H1 (cell line): Measurements from ENCODE around the gene IFT20. TPM values are rescaled to one million over a fixed set of nuclear protein-coding genes. Genes with fewer than 3 reads are reported as not detected.

Experiments
- CTCF ChIA-PET: fragments of 300-600 bp; sonication (Branson Sonifier 250); formaldehyde crosslinking; loops from one replicate; lab custom pipeline; 2021; ENCODE audit not compliant: partially characterized antibody; lab: Charles Lee
- POLR2A ChIA-PET: fragments of 300-600 bp; sonication (Branson Sonifier 250); formaldehyde crosslinking; loops from one replicate; lab custom pipeline; 2021; ENCODE audit warnings: inconsistent platforms; ENCODE audit not compliant: partially characterized antibody; lab: Charles Lee
- DNase-seq, 2 experiments: peaks; one replicate each; pipeline versions ENCODE4 v3.0.0 to v3.0.0-alpha.2; 2010 to 2022; ENCODE audit warnings: low spot score in 2 of 2, low read depth in 1 of 2, mixed read lengths in 1 of 2
- FAIRE-seq: peaks from 2 replicates; lab custom pipeline; 2011; peaks lifted over from hg19 to GRCh38; lab: Jason Lieb, UNC
- H2AFZ ChIP-seq: 2 replicates; pipeline ENCODE4 v1.8.1; 2012; ENCODE audit warnings: low read length, inconsistent platforms
- H2AK5ac ChIP-seq: 2 replicates; pipeline ENCODE4 v1.6.1; 2013; ENCODE audit warnings: low read depth, low read length
- H2BK120ac ChIP-seq: replicated peaks from 2 replicates; pipeline ENCODE3; 2013; ENCODE audit warnings: low read depth, low read length, inconsistent platforms
- H2BK12ac ChIP-seq: 2 replicates; pipeline ENCODE4 v1.6.1; 2013; ENCODE audit warnings: low read depth, low read length
- H2BK15ac ChIP-seq: 2 replicates; pipeline ENCODE4 v1.6.1; 2013; ENCODE audit warnings: low read length
- H2BK20ac ChIP-seq: 2 replicates; pipeline ENCODE4 v1.6.1; 2013; ENCODE audit warnings: low read length
- H2BK5ac ChIP-seq: 2 replicates; pipeline ENCODE4 v1.6.1; 2013; ENCODE audit warnings: low read depth, low read length
- H3K14ac ChIP-seq: 2 replicates; pipeline ENCODE4 v1.6.1; 2013; ENCODE audit warnings: inconsistent platforms; ENCODE audit not compliant: insufficient read length
- H3K18ac ChIP-seq: 2 replicates; pipeline ENCODE4 v1.6.1; 2013; ENCODE audit warnings: low read length; ENCODE audit errors: extremely low read depth
- H3K23ac ChIP-seq: 2 replicates; pipeline ENCODE4 v1.6.1; 2013; ENCODE audit warnings: inconsistent platforms; ENCODE audit not compliant: insufficient read length
- H3K23me2 ChIP-seq: 2 replicates; pipeline ENCODE4 v1.6.1; 2013; ENCODE audit warnings: low read depth, low read length
- H3K27ac ChIP-seq: 2 replicates; pipeline ENCODE4 v1.6.1; 2011; ENCODE audit warnings: low read depth, low read length, inconsistent platforms
- H3K27me3 ChIP-seq, 4 experiments: replicated peaks in 1 of 4; 1 replicate in 1 of 4; 2 replicates in 3 of 4; pipeline versions ENCODE4 v1.6.1 to v1.8.1; 2011 to 2013; ENCODE audit warnings: low read length in 3 of 4, mild to moderate bottlenecking in 3 of 4, inconsistent platforms in 2 of 4, mixed read lengths in 2 of 4, moderate library complexity in 1 of 4; ENCODE audit not compliant: control insufficient read depth in 3 of 4, insufficient read depth in 3 of 4; ENCODE audit errors: extremely low read depth in 1 of 4
- H3K36me3 ChIP-seq, 4 experiments: 2 replicates each; pipeline versions ENCODE4 v1.6.1 to v1.8.1; 2011 to 2013; ENCODE audit warnings: mild to moderate bottlenecking in 4 of 4, low read length in 3 of 4, moderate library complexity in 2 of 4, control low read depth in 1 of 4, inconsistent platforms in 1 of 4; ENCODE audit not compliant: insufficient read depth in 4 of 4, control insufficient read depth in 2 of 4
- H3K4ac ChIP-seq: replicated peaks from 2 replicates; pipeline ENCODE3; 2013; ENCODE audit warnings: low read length, low read depth, mixed read lengths, inconsistent platforms; ENCODE audit not compliant: insufficient read length
- H3K4me1 ChIP-seq, 4 experiments: replicated peaks in 1 of 4; 1 replicate in 1 of 4; 2 replicates in 3 of 4; pipeline versions ENCODE4 v1.6.1 to v1.8.1; 2011 to 2013; ENCODE audit warnings: low read length in 3 of 4, inconsistent platforms in 2 of 4, mixed read lengths in 1 of 4; ENCODE audit not compliant: insufficient read depth in 4 of 4, control insufficient read depth in 3 of 4
- H3K4me2 ChIP-seq, 2 experiments: 2 replicates each; pipeline versions ENCODE4 v1.6.1 to v1.8.1; 2011 to 2013; ENCODE audit warnings: low read depth in 2 of 2, low read length in 2 of 2, control low read depth in 1 of 2, inconsistent platforms in 1 of 2, mild to moderate bottlenecking in 1 of 2; ENCODE audit not compliant: insufficient read depth in 1 of 2
- H3K4me3 ChIP-seq, 4 experiments: fragments of 200-600, 300-600 bp in 1 of 4; sonication (generic), shearing (Covaris generic), sonication (Bioruptor Twin) in 1 of 4; 2 replicates each; pipeline versions ENCODE4 v1.5.1 to v1.8.1; 2011 to 2016; ENCODE audit warnings: low read length in 4 of 4, low read depth in 3 of 4, control low read depth in 2 of 4, inconsistent platforms in 2 of 4, mild to moderate bottlenecking in 2 of 4, mixed read lengths in 1 of 4, moderate library complexity in 1 of 4; ENCODE audit not compliant: insufficient read depth in 2 of 4; ENCODE audit errors: extremely low read depth in 1 of 4
- H3K56ac ChIP-seq: replicated peaks from 2 replicates; pipeline ENCODE3; 2013; ENCODE audit warnings: low read depth, mild to moderate bottlenecking, mixed read lengths, low read length, inconsistent platforms; ENCODE audit not compliant: insufficient read length
- H3K79me1 ChIP-seq: 2 replicates; pipeline ENCODE4 v1.6.1; 2013; ENCODE audit warnings: low read depth, low read length, control low read depth
- H3K79me2 ChIP-seq, 2 experiments: 2 replicates each; pipeline versions ENCODE4 v1.6.1 to v1.8.1; 2012 to 2013; ENCODE audit warnings: low read length in 2 of 2, mild to moderate bottlenecking in 2 of 2, inconsistent platforms in 1 of 2; ENCODE audit not compliant: insufficient read depth in 2 of 2, control insufficient read depth in 1 of 2
- H3K9ac ChIP-seq, 4 experiments: replicated peaks in 1 of 4; 1 replicate in 1 of 4; 2 replicates in 3 of 4; pipeline versions ENCODE4 v1.6.1 to v1.8.1; 2011 to 2013; ENCODE audit warnings: low read depth in 3 of 4, low read length in 3 of 4, control low read depth in 2 of 4, mild to moderate bottlenecking in 2 of 4, moderate library complexity in 2 of 4, inconsistent platforms in 1 of 4; ENCODE audit errors: extremely low read depth in 1 of 4
- H3K9me3 ChIP-seq, 2 experiments: 2 replicates each; pipeline versions ENCODE4 v1.6.1 to v1.8.1; 2012 to 2013; ENCODE audit warnings: mild to moderate bottlenecking in 2 of 2, moderate library complexity in 2 of 2, control low read depth in 1 of 2, inconsistent platforms in 1 of 2, low read depth in 1 of 2, low read length in 1 of 2, mixed read lengths in 1 of 2; ENCODE audit not compliant: insufficient read depth in 2 of 2
- H4K20me1 ChIP-seq, 2 experiments: replicated peaks in 1 of 2; 2 replicates each; pipeline versions ENCODE3 to v1.8.1; 2011 to 2013; ENCODE audit warnings: inconsistent platforms in 2 of 2, low read length in 2 of 2, mild to moderate bottlenecking in 1 of 2; ENCODE audit not compliant: insufficient read depth in 2 of 2, control insufficient read depth in 1 of 2
- H4K5ac ChIP-seq: 2 replicates; pipeline ENCODE4 v1.6.1; 2013; ENCODE audit warnings: low read length, low read depth, mixed read lengths, inconsistent platforms; ENCODE audit not compliant: insufficient read length
- H4K8ac ChIP-seq: 2 replicates; pipeline ENCODE4 v1.8.0; 2013; ENCODE audit warnings: mild to moderate bottlenecking, moderate library complexity, low read length, inconsistent platforms; ENCODE audit not compliant: insufficient read depth; ENCODE audit errors: extremely low read depth
- H4K91ac ChIP-seq: replicated peaks from 2 replicates; pipeline ENCODE3; 2013; ENCODE audit warnings: low read length, mixed read lengths, inconsistent platforms; ENCODE audit not compliant: insufficient read length
- CTCF ChIP-seq, 3 experiments: IDR thresholded peaks; 1 replicate in 2 of 3; 2 replicates in 1 of 3; pipeline versions ENCODE4 v1.5.1 to v1.6.1; 2011; ENCODE audit warnings: low read length in 3 of 3, mild to moderate bottlenecking in 3 of 3, inconsistent platforms in 2 of 3, low read depth in 1 of 3, moderate library complexity in 1 of 3; ENCODE audit not compliant: insufficient read depth in 1 of 3; ENCODE audit errors: control extremely low read depth in 1 of 3
- EZH2 ChIP-seq: fragments of 200-600 bp; sonication (generic); IDR thresholded peaks from 2 replicates; pipeline ENCODE4 v1.7.1; 2012; ENCODE audit warnings: low read depth, mild to moderate bottlenecking, moderate library complexity, low read length, inconsistent platforms; ENCODE audit not compliant: severe bottlenecking
- KDM4A ChIP-seq: IDR thresholded peaks from one replicate; pipeline ENCODE4 v1.7.1; 2012; ENCODE audit warnings: low read depth, mild to moderate bottlenecking, moderate library complexity, low read length, inconsistent platforms; ENCODE audit not compliant: severe bottlenecking
- TAF1 ChIP-seq: IDR thresholded peaks from 2 replicates; pipeline ENCODE4 v1.6.1; 2011; ENCODE audit warnings: mild to moderate bottlenecking, low read depth, low read length
- WGBS, 2 experiments: shearing (Covaris generic) in 1 of 2; methylation state at CpG; one replicate each; pipeline versions ENCODE4 v1.1.6 to v1.1.7; 2013 to 2015; ENCODE audit warnings: low lambda C conversion rate in 2 of 2, mixed read lengths in 2 of 2, inconsistent platforms in 1 of 2, low coverage in 1 of 2, missing lambda C conversion rate in 1 of 2; ENCODE audit not compliant: insufficient replicate concordance in 2 of 2, insufficient coverage in 1 of 2, insufficient read length in 1 of 2; ENCODE audit errors: extremely low coverage in 1 of 2, missing lambda C conversion rate in 1 of 2; 5-methylcytosine and 5-hydroxymethylcytosine counted together
- polyA plus RNA-seq, 7 experiments: library from polyadenylated mRNA; depleted of rRNA in 3 of 7; stranded (reverse) in 5 of 7; unstranded in 2 of 7; fragments of >200 nt in 5 of 7; fragments of 200-250 nt in 2 of 7; gene quantifications; 1 replicate in 5 of 7; 2 replicates in 1 of 7; 4 replicates in 1 of 7; pipeline versions ENCODE4 v1.2.1 to v1.2.3, GENCODE V29; 2011 to 2013; ENCODE audit warnings: missing spikeins in 2 of 7, mixed read lengths in 2 of 7
- total RNA-seq: library from RNA; stranded (reverse); fragmentation: NEBNext Ultra II Directional; extraction: Animal tissue kit (Norgen Biotek cat#: 25700); gene quantifications from 2 replicates; pipeline ENCODE4 v1.2.1, GENCODE V29; 2021

IFT20 gene
- total and polyA plus RNA-seq, 2 of the 8 experiments (the other 6 are each of a cell fraction or from before 2014, with no cell fraction given) = 9.0 to 21.0 TPM

DNA sequence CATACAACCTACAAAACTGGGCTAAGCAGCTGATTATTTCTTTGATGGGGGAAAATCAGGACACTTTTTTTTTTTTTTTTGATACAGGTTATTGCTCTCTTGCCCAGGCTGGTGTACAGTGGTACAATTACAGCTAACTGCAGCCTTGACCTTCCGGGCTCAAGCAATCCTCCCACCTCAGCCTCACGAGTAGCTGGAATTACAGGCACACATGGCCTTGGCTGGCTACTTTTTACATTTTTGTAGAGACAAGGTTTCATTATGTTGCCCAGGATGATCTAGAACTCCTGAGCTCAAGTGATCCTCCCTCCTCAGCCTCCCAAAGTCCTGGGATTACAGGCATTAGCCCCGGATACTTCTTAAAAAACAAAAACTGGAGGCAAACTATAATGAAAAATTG lies 36.8 kb downstream of the IFT20 start:
- Histone ChIP-seq H3K4me1 (no peaks in the 10 kb centered on the region), H3K36me3 (no peaks in the 10 kb centered on the region), H2BK5ac (no peak overlapping the region), H3K56ac (no peak overlapping the region), H2BK12ac (no peak overlapping the region), H3K4ac (no peak overlapping the region), H3K9me3 (no peaks in the 10 kb centered on the region), H3K4me3 (no peak overlapping the region), H2AFZ (no peak overlapping the region), H2BK15ac (no peak overlapping the region), H2BK20ac (no peak overlapping the region), H3K79me1 (no peaks in the 10 kb centered on the region), H3K27ac (no peak overlapping the region), H3K79me2 (no peaks in the 10 kb centered on the region), H3K9ac (no peak overlapping the region), H4K8ac (no peak overlapping the region), H2AK5ac (no peak overlapping the region), H4K91ac (no peak overlapping the region), H3K27me3 (no peaks in the 10 kb centered on the region), H2BK120ac (no peak overlapping the region), H3K23ac (no peak overlapping the region), H3K23me2 (no peaks in the 10 kb centered on the region), H3K18ac (no peak overlapping the region), H3K4me2 (no peak overlapping the region), H4K20me1 (no peaks in the 10 kb centered on the region), H3K14ac (no peak overlapping the region), H4K5ac (no peak overlapping the region)
- CTCF ChIA-PET = interaction anchor here (1.4 kb wide), 1 partner anchor 40 kb away, joined by 3 read pairs; no protein-coding TSS in a partner anchor
- DNase-seq (no peak), FAIRE-seq (no peak)
- 86% methylated on average over 3 of the region's 3 CpGs; no CpG with 5 or more reads in 1 of the 2 experiments for WGBS, 2 experiments
- POLR2A ChIA-PET = interaction anchor here (1.2 kb wide), 1 partner anchor 20 kb away, joined by 3 read pairs; no protein-coding TSS in a partner anchor
- no peak for TF ChIP-seq KDM4A
- TF ChIP-seq EZH2 = no peak
- TF ChIP-seq TAF1 = no peak
- TF ChIP-seq CTCF (IDR thresholded peaks at IDR 0.05; ENCODE audit: control extremely low read depth in 1 of 3, insufficient read depth in 1 of 3, low read depth in 1 of 3, low read length in 3 of 3) = no peak
